GM18520 (cell line): ENCODE data around the gene MAP2.

Experiments
- ATAC-seq: cut with Tn5 transposase; IDR thresholded peaks from one replicate; pipeline ENCODE4 v1.9.1; 2021; ENCODE audit not compliant: unreplicated experiment

Gene MAP2

GRCh38 chr2:209636076-209636475 is 212.2 kb downstream of the MAP2 start:
- ATAC-seq: no peak

- no peak for ATAC-seq
These were observed 213.4 kb downstream of the MAP2 start for GRCh38 chr2:209637293-209637692.

- ATAC-seq: no peak
These were observed 214.5 kb downstream of the MAP2 start for GRCh38 chr2:209638346-209638745.

GRCh38 chr2:209640358-209640757 is 216.5 kb downstream of the MAP2 start:
- ATAC-seq: no peak

GRCh38 chr2:209642146-209642820 is 218.4 kb downstream of the MAP2 start:
- ATAC-seq: no peak

- no peak for ATAC-seq
These were observed 221.0 kb downstream of the MAP2 start for GRCh38 chr2:209644842-209645241.

GRCh38 chr2:209648714-209649113 is 224.9 kb downstream of the MAP2 start:
- no peak for ATAC-seq

GRCh38 chr2:209653134-209653533 is 229.3 kb downstream of the MAP2 start:
- ATAC-seq: no peak

- ATAC-seq: no peak
These were observed 237.5 kb downstream of the MAP2 start for GRCh38 chr2:209661286-209661894.

GRCh38 chr2:209662021-209662420 is 238.2 kb downstream of the MAP2 start:
- no peak for ATAC-seq

GRCh38 chr2:209663139-209663538 is 239.3 kb downstream of the MAP2 start:
- ATAC-seq: no peak

- ATAC-seq: no peak
These were observed 239.8 kb downstream of the MAP2 start for GRCh38 chr2:209663656-209664055.

- no peak for ATAC-seq
These were observed 242.4 kb downstream of the MAP2 start for GRCh38 chr2:209666296-209666695.

- ATAC-seq: no peak
These were observed 247.3 kb downstream of the MAP2 start for GRCh38 chr2:209671020-209671680.

- no peak for ATAC-seq
These were observed 250.0 kb downstream of the MAP2 start for GRCh38 chr2:209673811-209674210.

- no peak for ATAC-seq
These were observed 256.7 kb downstream of the MAP2 start for GRCh38 chr2:209680596-209680995.

GRCh38 chr2:209681201-209681735 is 257.4 kb downstream of the MAP2 start:
- no peak for ATAC-seq

- ATAC-seq: no peak
These were observed 258.8 kb downstream of the MAP2 start for GRCh38 chr2:209682646-209683045.

- ATAC-seq: no peak
These were observed 261.5 kb downstream of the MAP2 start for GRCh38 chr2:209685340-209685739.

GRCh38 chr2:209685963-209686362 is 262.1 kb downstream of the MAP2 start:
- ATAC-seq: no peak

GRCh38 chr2:209686448-209686847 is 262.6 kb downstream of the MAP2 start:
- no peak for ATAC-seq

- no peak for ATAC-seq
These were observed 263.6 kb downstream of the MAP2 start for GRCh38 chr2:209687323-209687969.
